ENCODE measurements around the gene RAMAC. TPM values are rescaled to one million over a fixed set of nuclear protein-coding genes. Genes with fewer than 3 reads are reported as not detected.
"Not testable (repeated sequence)": the region's sequence is repeated elsewhere in the genome, so short reads cannot be mapped to it uniquely, and the experiment has no call there.

The RAMAC gene
- total RNA-seq, result 10 to 100 TPM; 24.4 to 25.9 TPM

- Mint-ChIP-seq H3K27ac (peak within 1 kb of the TSS; percentile 98), H3K4me3 (peak within 1 kb of the TSS; percentile 90), H3K27me3 (no peaks in the 10 kb centered on the region), H3K36me3 (peaks cover 24% of the 10 kb centered on the region), H3K4me1 (peaks cover 27% of the 10 kb centered on the region), H3K9me3 (no peaks in the 10 kb centered on the region)
- peak; percentile 83 for DNase-seq
- POLR2A ChIA-PET, result interaction anchor here (1.2 to 2.3 kb wide), 9 partner anchors 14 to 445 kb away, joined by 3 to 17 read pairs (median 7); partner anchors contain the start of genes C15orf40 and RPS17
- peak; percentile 92 for ATAC-seq (ENCODE audit: low read depth)
Measured at GRCh38 chr15:82985688-82986441, at the start of gene RAMAC. Gene RAMAC (plus strand): TSS chr15:82986210. CDS start chr15:82989019, 2,809 bp downstream.

GRCh38 chr15:82936966-82937711 is 48.9 kb upstream of the RAMAC start:
- DNase-seq (no peak), ATAC-seq (ENCODE audit: low read depth) (no peak)
- no peak overlapping the region for H3K4me3 Mint-ChIP-seq
- no peaks in the 10 kb centered on the region for H3K36me3 Mint-ChIP-seq
- H3K27ac Mint-ChIP-seq, result no peak overlapping the region
- POLR2A ChIA-PET, result no interaction called here
- H3K4me1 Mint-ChIP-seq, result peaks cover 2% of the 10 kb centered on the region
- H3K9me3 Mint-ChIP-seq, result no peaks in the 10 kb centered on the region
- peaks cover 6% of the 10 kb centered on the region for H3K27me3 Mint-ChIP-seq

GRCh38 chr15:82937712-82938058 is 48.3 kb upstream of the RAMAC start:
- POLR2A ChIA-PET, result no interaction called here
- H3K27me3 Mint-ChIP-seq, result peaks cover 6% of the 10 kb centered on the region
- H3K4me3 Mint-ChIP-seq, result no peak overlapping the region
- H3K9me3 Mint-ChIP-seq, result no peaks in the 10 kb centered on the region
- H3K27ac Mint-ChIP-seq, result no peak overlapping the region
- peaks cover 2% of the 10 kb centered on the region for H3K4me1 Mint-ChIP-seq
- H3K36me3 Mint-ChIP-seq, result no peaks in the 10 kb centered on the region
- ATAC-seq (ENCODE audit: low read depth) (no peak), DNase-seq (no peak)

- ATAC-seq (ENCODE audit: low read depth); DNase-seq: not testable (repeated sequence)
Measured at GRCh38 chr15:82939678-82940077, 46.3 kb upstream of the RAMAC start.

GRCh38 chr15:82942691-82943090 is 43.3 kb upstream of the RAMAC start:
- peaks cover 18% of the 10 kb centered on the region for H3K27me3 Mint-ChIP-seq
- POLR2A ChIA-PET, result no interaction called here
- H3K4me1 Mint-ChIP-seq, result no peaks in the 10 kb centered on the region
- no peaks in the 10 kb centered on the region for H3K9me3 Mint-ChIP-seq
- H3K4me3 Mint-ChIP-seq, result no peak overlapping the region
- DNase-seq, result no peak
- no peaks in the 10 kb centered on the region for H3K36me3 Mint-ChIP-seq
- ATAC-seq (ENCODE audit: low read depth), result no peak
- no peak overlapping the region for H3K27ac Mint-ChIP-seq

More at GRCh38 chr15:82939678-82940077, 46.3 kb upstream of the RAMAC start:
- H3K4me1 Mint-ChIP-seq, H3K27me3 Mint-ChIP-seq, POLR2A ChIA-PET, H3K27ac Mint-ChIP-seq, H3K36me3 Mint-ChIP-seq, H3K9me3 Mint-ChIP-seq, H3K4me3 Mint-ChIP-seq: not testable (repeated sequence)

GRCh38 chr15:82943176-82943575 is 42.8 kb upstream of the RAMAC start:
- DNase-seq (no peak), ATAC-seq (ENCODE audit: low read depth) (no peak)
- H3K9me3 Mint-ChIP-seq, result no peaks in the 10 kb centered on the region
- no peaks in the 10 kb centered on the region for H3K36me3 Mint-ChIP-seq
- no peak overlapping the region for H3K4me3 Mint-ChIP-seq
- no peak overlapping the region for H3K27ac Mint-ChIP-seq
- POLR2A ChIA-PET, result no interaction called here
- H3K27me3 Mint-ChIP-seq, result peaks cover 20% of the 10 kb centered on the region
- no peaks in the 10 kb centered on the region for H3K4me1 Mint-ChIP-seq

- ATAC-seq (ENCODE audit: low read depth) (no peak), DNase-seq (no peak)
- Mint-ChIP-seq H3K27me3 (peaks cover 20% of the 10 kb centered on the region), H3K9me3 (no peaks in the 10 kb centered on the region), H3K27ac (no peak overlapping the region), H3K4me1 (no peaks in the 10 kb centered on the region), H3K4me3 (no peak overlapping the region), H3K36me3 (no peaks in the 10 kb centered on the region)
- POLR2A ChIA-PET, result no interaction called here
Measured at GRCh38 chr15:82944056-82944455, 42.0 kb upstream of the RAMAC start.

- Mint-ChIP-seq H3K27ac (no peak overlapping the region), H3K4me1 (no peaks in the 10 kb centered on the region), H3K9me3 (no peaks in the 10 kb centered on the region), H3K36me3 (no peaks in the 10 kb centered on the region), H3K4me3 (no peak overlapping the region), H3K27me3 (peaks cover 20% of the 10 kb centered on the region)
- ATAC-seq (ENCODE audit: low read depth), result no peak
- DNase-seq, result no peak
- POLR2A ChIA-PET, result no interaction called here
Measured at GRCh38 chr15:82944821-82945220, 41.2 kb upstream of the RAMAC start.

GRCh38 chr15:82945326-82945725 is 40.7 kb upstream of the RAMAC start:
- POLR2A ChIA-PET, result no interaction called here

GRCh38 chr15:82946155-82946701 is 39.8 kb upstream of the RAMAC start:
- Mint-ChIP-seq H3K9me3 (no peaks in the 10 kb centered on the region), H3K4me1 (no peaks in the 10 kb centered on the region), H3K27ac (no peak overlapping the region), H3K27me3 (peaks cover 20% of the 10 kb centered on the region), H3K4me3 (no peak overlapping the region), H3K36me3 (no peaks in the 10 kb centered on the region)
- POLR2A ChIA-PET, result no interaction called here
- ATAC-seq (ENCODE audit: low read depth) (no peak), DNase-seq (no peak)

More at GRCh38 chr15:82945326-82945725, 40.7 kb upstream of the RAMAC start:
- Mint-ChIP-seq H3K27me3 (peaks cover 20% of the 10 kb centered on the region), H3K4me1 (no peaks in the 10 kb centered on the region), H3K9me3 (no peaks in the 10 kb centered on the region), H3K27ac (no peak overlapping the region), H3K4me3 (no peak overlapping the region), H3K36me3 (no peaks in the 10 kb centered on the region)
- ATAC-seq (ENCODE audit: low read depth) (no peak), DNase-seq (no peak)

GRCh38 chr15:82950295-82950694 is 35.7 kb upstream of the RAMAC start:
- Mint-ChIP-seq H3K4me1 (peaks cover 2% of the 10 kb centered on the region), H3K36me3 (no peaks in the 10 kb centered on the region), H3K9me3 (no peaks in the 10 kb centered on the region), H3K4me3 (no peak overlapping the region), H3K27ac (no peak overlapping the region), H3K27me3 (peaks cover 22% of the 10 kb centered on the region)
- ATAC-seq (ENCODE audit: low read depth) (no peak), DNase-seq (no peak)
- POLR2A ChIA-PET, result no interaction called here

- H3K4me1 Mint-ChIP-seq, result peaks cover 2% of the 10 kb centered on the region
- no peaks in the 10 kb centered on the region for H3K36me3 Mint-ChIP-seq
- ATAC-seq (ENCODE audit: low read depth), result no peak
- no peak for DNase-seq
- no peak overlapping the region for H3K4me3 Mint-ChIP-seq
- no peaks in the 10 kb centered on the region for H3K9me3 Mint-ChIP-seq
- POLR2A ChIA-PET, result no interaction called here
- peaks cover 22% of the 10 kb centered on the region for H3K27me3 Mint-ChIP-seq
- no peak overlapping the region for H3K27ac Mint-ChIP-seq
Measured at GRCh38 chr15:82950746-82951370, 35.2 kb upstream of the RAMAC start.

GRCh38 chr15:82951472-82952157 is 34.4 kb upstream of the RAMAC start:
- H3K9me3 Mint-ChIP-seq, result no peaks in the 10 kb centered on the region
- H3K4me3 Mint-ChIP-seq, result peak overlapping the region; percentile 73
- peaks cover 18% of the 10 kb centered on the region for H3K27me3 Mint-ChIP-seq
- H3K27ac Mint-ChIP-seq, result no peak overlapping the region
- H3K36me3 Mint-ChIP-seq, result no peaks in the 10 kb centered on the region
- ATAC-seq (ENCODE audit: low read depth), result no peak
- no peak for DNase-seq
- POLR2A ChIA-PET, result interaction anchor here (0.6 kb wide), 1 partner anchor 1710 kb away, joined by 4 read pairs; no protein-coding TSS in a partner anchor
- H3K4me1 Mint-ChIP-seq, result peaks cover 2% of the 10 kb centered on the region

Data from activated naive CD8-positive, alpha-beta T cell treated with anti-CD3 and anti-CD28 coated beads, Interleukin-2, amount 10 ng/mL, durations not matched to agents 7 days and 5 days (primary cell).